Glutamatergic neuron (in vitro differentiated cells): Measurements from ENCODE around the gene KIAA1671. TPM values are rescaled to one million over a fixed set of nuclear protein-coding genes. Genes with fewer than 3 reads are reported as not detected.
A peak's percentile ranks its signal among the peaks of the same experiment; 100 is the strongest.

ENCODE experiments used
- DNase-seq: peaks from one replicate; pipeline ENCODE4 v3.0.0; 2022
- H3K27ac Mint-ChIP-seq: one replicate; pipeline ENCODE4 v1.8.0; 2020; ENCODE audit warnings: mild to moderate bottlenecking, mixed read lengths, inconsistent platforms; ENCODE audit not compliant: unreplicated experiment
- H3K27me3 Mint-ChIP-seq: one replicate; pipeline ENCODE4 v1.8.0; 2020; ENCODE audit warnings: mild to moderate bottlenecking, moderate library complexity, mixed read lengths, inconsistent platforms; ENCODE audit not compliant: unreplicated experiment
- H3K36me3 Mint-ChIP-seq: one replicate; pipeline ENCODE4 v1.8.0; 2020; ENCODE audit warnings: mild to moderate bottlenecking, mixed read lengths, inconsistent platforms; ENCODE audit not compliant: unreplicated experiment
- H3K4me1 Mint-ChIP-seq: one replicate; pipeline ENCODE4 v1.8.0; 2020; ENCODE audit warnings: mild to moderate bottlenecking, low read depth, mixed read lengths, inconsistent platforms; ENCODE audit not compliant: unreplicated experiment
- H3K4me3 Mint-ChIP-seq: one replicate; pipeline ENCODE4 v1.8.0; 2020; ENCODE audit warnings: mild to moderate bottlenecking, mixed read lengths, inconsistent platforms; ENCODE audit not compliant: unreplicated experiment
- H3K9me3 Mint-ChIP-seq: one replicate; pipeline ENCODE4 v1.8.0; 2020; ENCODE audit warnings: mild to moderate bottlenecking, moderate library complexity, mixed read lengths, inconsistent platforms; ENCODE audit not compliant: unreplicated experiment
- total RNA-seq: library from RNA; stranded (reverse); fragmentation: NEBNext Ultra II Directional; extraction: Animal tissue kit (Norgen Biotek cat#: 25700); gene quantifications from one replicate; pipeline ENCODE4 v1.2.1, GENCODE V29; 2021; ENCODE audit not compliant: unreplicated experiment
- TF ChIP-seq, protein P1 (sequence below): fragments of 200-600 bp; sonication (generic); IDR thresholded peaks from one replicate; pipeline ENCODE4 v1.5.0; 2021; ENCODE audit not compliant: partially characterized antibody, unreplicated experiment

KIAA1671 gene
- total RNA-seq, 1 donor from 2014 or later: 15.3 TPM

DNA sequence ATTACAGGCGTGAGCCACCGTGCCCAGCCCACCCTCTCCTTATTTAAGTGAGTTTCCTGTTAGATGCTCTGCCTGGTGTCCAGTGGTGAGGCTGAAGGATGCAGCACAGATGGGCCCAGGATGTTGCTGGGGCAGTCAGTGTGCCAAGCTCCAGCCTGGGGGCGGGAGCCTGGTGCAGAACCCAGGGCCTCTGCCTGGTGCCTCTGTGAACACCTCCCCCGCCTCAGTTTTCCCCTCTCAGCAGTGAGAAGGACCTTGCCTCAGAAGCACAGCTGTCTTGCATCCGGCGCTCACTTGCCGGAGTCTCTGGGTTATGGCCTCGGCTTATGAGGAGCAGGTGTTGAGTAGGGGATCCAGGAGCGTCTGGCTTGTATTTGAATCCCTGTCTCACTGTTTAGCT lies 116.2 kb downstream of the KIAA1671 start:
- TF ChIP-seq, protein P1, sequence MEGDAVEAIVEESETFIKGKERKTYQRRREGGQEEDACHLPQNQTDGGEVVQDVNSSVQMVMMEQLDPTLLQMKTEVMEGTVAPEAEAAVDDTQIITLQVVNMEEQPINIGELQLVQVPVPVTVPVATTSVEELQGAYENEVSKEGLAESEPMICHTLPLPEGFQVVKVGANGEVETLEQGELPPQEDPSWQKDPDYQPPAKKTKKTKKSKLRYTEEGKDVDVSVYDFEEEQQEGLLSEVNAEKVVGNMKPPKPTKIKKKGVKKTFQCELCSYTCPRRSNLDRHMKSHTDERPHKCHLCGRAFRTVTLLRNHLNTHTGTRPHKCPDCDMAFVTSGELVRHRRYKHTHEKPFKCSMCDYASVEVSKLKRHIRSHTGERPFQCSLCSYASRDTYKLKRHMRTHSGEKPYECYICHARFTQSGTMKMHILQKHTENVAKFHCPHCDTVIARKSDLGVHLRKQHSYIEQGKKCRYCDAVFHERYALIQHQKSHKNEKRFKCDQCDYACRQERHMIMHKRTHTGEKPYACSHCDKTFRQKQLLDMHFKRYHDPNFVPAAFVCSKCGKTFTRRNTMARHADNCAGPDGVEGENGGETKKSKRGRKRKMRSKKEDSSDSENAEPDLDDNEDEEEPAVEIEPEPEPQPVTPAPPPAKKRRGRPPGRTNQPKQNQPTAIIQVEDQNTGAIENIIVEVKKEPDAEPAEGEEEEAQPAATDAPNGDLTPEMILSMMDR: no peak
- Mint-ChIP-seq H3K36me3 (no peaks in the 10 kb centered on the region), H3K9me3 (no peaks in the 10 kb centered on the region), H3K27ac (no peak overlapping the region), H3K27me3 (peaks cover 6% of the 10 kb centered on the region), H3K4me1 (peaks cover 6% of the 10 kb centered on the region), H3K4me3 (no peak overlapping the region)
- DNase-seq: no peak

DNA sequence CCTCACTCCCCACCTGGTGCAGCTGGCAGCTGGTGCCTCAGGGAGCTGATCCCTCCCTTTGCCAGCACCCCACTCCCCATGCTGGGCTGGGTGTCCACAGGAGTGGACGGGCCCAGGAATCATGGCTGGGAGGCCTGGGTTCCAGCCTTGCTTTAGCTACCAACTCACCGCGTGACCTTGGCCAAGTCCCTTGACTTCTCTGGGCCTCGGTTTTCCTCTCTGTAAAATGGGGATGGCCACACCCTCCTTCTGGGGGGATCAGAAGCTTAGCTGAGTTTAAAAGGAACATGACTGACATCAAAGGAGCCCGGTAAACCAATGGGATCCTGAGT lies 116.9 kb downstream of the KIAA1671 start:
- Mint-ChIP-seq H3K4me1 (peaks cover 6% of the 10 kb centered on the region), H3K9me3 (no peaks in the 10 kb centered on the region), H3K36me3 (no peaks in the 10 kb centered on the region), H3K27me3 (peaks cover 6% of the 10 kb centered on the region), H3K4me3 (no peak overlapping the region), H3K27ac (no peak overlapping the region)
- DNase-seq: no peak
- TF ChIP-seq, protein P1: no peak

GRCh38 chr22:25069758-25070481 lies 117.4 kb downstream of the KIAA1671 start:
- Mint-ChIP-seq H3K27me3 (peaks cover 6% of the 10 kb centered on the region), H3K4me1 (peaks cover 6% of the 10 kb centered on the region), H3K9me3 (no peaks in the 10 kb centered on the region), H3K36me3 (no peaks in the 10 kb centered on the region), H3K27ac (no peak overlapping the region), H3K4me3 (no peak overlapping the region)
- TF ChIP-seq, protein P1: no peak
- peak; percentile 68 for DNase-seq

GRCh38 chr22:25070956-25071355 lies 118.4 kb downstream of the KIAA1671 start:
- no peak overlapping the region for H3K27ac Mint-ChIP-seq
- H3K36me3 Mint-ChIP-seq: no peaks in the 10 kb centered on the region
- peaks cover 6% of the 10 kb centered on the region for H3K4me1 Mint-ChIP-seq
- no peak for DNase-seq
- H3K4me3 Mint-ChIP-seq: no peak overlapping the region
- TF ChIP-seq, protein P1: no peak
- H3K27me3 Mint-ChIP-seq: peaks cover 6% of the 10 kb centered on the region
- H3K9me3 Mint-ChIP-seq: no peaks in the 10 kb centered on the region

DNA sequence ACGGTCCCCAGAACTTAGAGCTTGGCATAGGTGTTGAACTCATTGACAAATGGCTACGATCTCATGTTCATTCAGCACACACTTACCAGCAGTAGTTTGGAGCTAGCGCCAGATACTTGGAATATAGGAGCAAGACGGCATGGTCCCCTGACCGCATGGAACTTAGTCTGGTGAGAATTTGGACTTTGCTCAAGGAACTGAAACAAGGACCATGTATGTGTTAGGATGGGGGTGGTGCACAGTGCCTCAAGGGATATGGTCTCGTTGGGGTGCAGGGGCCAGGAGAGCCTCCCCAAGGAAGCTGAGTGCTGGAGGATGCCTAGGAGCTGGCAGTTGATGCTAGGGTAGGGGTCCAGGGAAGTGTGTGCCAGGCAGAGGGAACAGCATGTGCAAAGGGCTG lies 119.2 kb downstream of the KIAA1671 start:
- H3K9me3 Mint-ChIP-seq: no peaks in the 10 kb centered on the region
- no peak overlapping the region for H3K27ac Mint-ChIP-seq
- H3K4me1 Mint-ChIP-seq: peaks cover 6% of the 10 kb centered on the region
- no peak for DNase-seq
- TF ChIP-seq, protein P1: no peak
- H3K4me3 Mint-ChIP-seq: no peak overlapping the region
- no peaks in the 10 kb centered on the region for H3K36me3 Mint-ChIP-seq
- peaks cover 4% of the 10 kb centered on the region for H3K27me3 Mint-ChIP-seq
